Caco-2 (cell line): ENCODE results near the gene HNRNPH2. TPM values are rescaled to one million over a fixed set of nuclear protein-coding genes. Genes with fewer than 3 reads are reported as not detected.

Experiments used
- BruUV-seq: library from RNA; stranded (reverse); fragments of 400-500 nt; replicated peaks from 2 replicates; lab custom pipeline; 2021; lab: Mats Ljungman, UMichigan
- CTCF ChIA-PET: fragments of 300-600 bp; sonication (Branson Sonifier 250); formaldehyde crosslinking; loops from one replicate; lab custom pipeline; 2022; ENCODE audit warnings: antibody characterized with exemption; lab: Charles Lee
- POLR2A ChIA-PET: fragments of 300-600 bp; sonication (Branson Sonifier 250); formaldehyde crosslinking; loops from one replicate; lab custom pipeline; 2022; ENCODE audit warnings: antibody characterized with exemption; lab: Charles Lee
- DNase-seq, 2 experiments: peaks; one replicate each; pipeline versions ENCODE4 v3.0.0 to v3.0.0-alpha.2; 2020 to 2022
- H3K27me3 ChIP-seq: replicated peaks from 2 replicates; pipeline ENCODE4 v1.6.0; 2011; ENCODE audit warnings: low read length; ENCODE audit not compliant: control insufficient read depth, insufficient read depth
- H3K36me3 ChIP-seq: 2 replicates; pipeline ENCODE4 v1.5.1; 2011; ENCODE audit warnings: low read length; ENCODE audit not compliant: control insufficient read depth, insufficient read depth
- H3K4me1 ChIP-seq: fragments of 250-450 bp; sonication (Bioruptor Pico); 2 replicates; pipeline ENCODE4 v1.5.1; 2020; ENCODE audit warnings: mild to moderate bottlenecking
- H3K4me3 ChIP-seq: 2 replicates; pipeline ENCODE4 v1.5.1; 2011; ENCODE audit warnings: low read depth, mild to moderate bottlenecking, control low read depth, low read length
- H3K9me3 ChIP-seq: fragments of 250-450 bp; sonication (Bioruptor Pico); 2 replicates; pipeline ENCODE4 v1.5.1; 2020; ENCODE audit warnings: mild to moderate bottlenecking, moderate library complexity
- H3K27ac Mint-ChIP-seq: one replicate; pipeline ENCODE4 v1.8.0; 2022; ENCODE audit warnings: mixed read lengths; ENCODE audit not compliant: unreplicated experiment
- H3K27me3 Mint-ChIP-seq: one replicate; pipeline ENCODE4 v1.8.0; 2022; ENCODE audit warnings: mixed read lengths; ENCODE audit not compliant: insufficient read depth, unreplicated experiment
- H3K36me3 Mint-ChIP-seq: one replicate; pipeline ENCODE4 v1.8.0; 2022; ENCODE audit warnings: mild to moderate bottlenecking, mixed read lengths; ENCODE audit not compliant: insufficient read depth, unreplicated experiment
- H3K4me1 Mint-ChIP-seq: one replicate; pipeline ENCODE4 v1.8.0; 2022; ENCODE audit warnings: low read depth, mixed read lengths; ENCODE audit not compliant: unreplicated experiment
- H3K4me3 Mint-ChIP-seq: one replicate; pipeline ENCODE4 v1.8.0; 2022; ENCODE audit warnings: mild to moderate bottlenecking, moderate library complexity, mixed read lengths; ENCODE audit not compliant: unreplicated experiment
- H3K9me3 Mint-ChIP-seq: one replicate; pipeline ENCODE4 v1.8.0; 2022; ENCODE audit warnings: mixed read lengths; ENCODE audit not compliant: unreplicated experiment
- intact Hi-C: fragments of 100-400 bp; cut with micrococcal nuclease; formaldehyde crosslinking; loops from one replicate; pipeline ENCODE4 v1.10.0; 2022; ENCODE audit not compliant: unreplicated experiment
- total RNA-seq: library from RNA; stranded (reverse); gene quantifications from 2 replicates; pipeline ENCODE4 v1.2.3, GENCODE V29; 2022
- TF ChIP-seq, protein P1 (sequence below), 2 experiments: fragments of 200-600 bp in 1 of 2; IDR thresholded peaks; 1 replicate in 1 of 2; 2 replicates in 1 of 2; pipeline versions ENCODE4 v1.5.1 to v1.8.0; 2011 to 2022; ENCODE audit warnings: antibody characterized with exemption in 1 of 2, control low read depth in 1 of 2, inconsistent platforms in 1 of 2, low read depth in 1 of 2, low read length in 1 of 2, mild to moderate bottlenecking in 1 of 2, moderate library complexity in 1 of 2; ENCODE audit not compliant: insufficient read depth in 1 of 2, severe bottlenecking in 1 of 2, unreplicated experiment in 1 of 2

Gene HNRNPH2
- total RNA-seq, 1 experiment from 2014 or later = 46.1 TPM

DNA sequence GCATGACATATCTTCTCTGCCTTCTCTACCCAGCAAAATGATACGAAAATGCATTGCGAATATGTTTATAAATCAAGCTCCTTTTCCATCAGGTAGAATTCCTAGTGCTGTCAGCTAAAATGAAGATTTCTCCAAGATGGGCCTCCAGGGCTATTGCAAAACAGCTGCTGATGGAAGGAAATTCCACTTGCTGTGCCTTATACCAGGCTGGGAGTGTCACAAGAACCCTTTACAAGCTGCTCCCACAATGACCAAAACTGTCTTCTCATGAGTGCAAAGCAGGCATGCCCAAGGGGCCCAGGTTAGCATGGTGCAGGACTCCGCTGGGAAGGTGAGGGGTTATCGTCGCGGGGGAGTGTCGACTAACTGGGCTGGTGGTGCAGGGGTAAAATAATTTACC lies 8.7 kb downstream of the HNRNPH2 start:
- TF ChIP-seq, protein P1, sequence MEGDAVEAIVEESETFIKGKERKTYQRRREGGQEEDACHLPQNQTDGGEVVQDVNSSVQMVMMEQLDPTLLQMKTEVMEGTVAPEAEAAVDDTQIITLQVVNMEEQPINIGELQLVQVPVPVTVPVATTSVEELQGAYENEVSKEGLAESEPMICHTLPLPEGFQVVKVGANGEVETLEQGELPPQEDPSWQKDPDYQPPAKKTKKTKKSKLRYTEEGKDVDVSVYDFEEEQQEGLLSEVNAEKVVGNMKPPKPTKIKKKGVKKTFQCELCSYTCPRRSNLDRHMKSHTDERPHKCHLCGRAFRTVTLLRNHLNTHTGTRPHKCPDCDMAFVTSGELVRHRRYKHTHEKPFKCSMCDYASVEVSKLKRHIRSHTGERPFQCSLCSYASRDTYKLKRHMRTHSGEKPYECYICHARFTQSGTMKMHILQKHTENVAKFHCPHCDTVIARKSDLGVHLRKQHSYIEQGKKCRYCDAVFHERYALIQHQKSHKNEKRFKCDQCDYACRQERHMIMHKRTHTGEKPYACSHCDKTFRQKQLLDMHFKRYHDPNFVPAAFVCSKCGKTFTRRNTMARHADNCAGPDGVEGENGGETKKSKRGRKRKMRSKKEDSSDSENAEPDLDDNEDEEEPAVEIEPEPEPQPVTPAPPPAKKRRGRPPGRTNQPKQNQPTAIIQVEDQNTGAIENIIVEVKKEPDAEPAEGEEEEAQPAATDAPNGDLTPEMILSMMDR (IDR thresholded peaks at IDR 0.05; ENCODE audit: insufficient read depth in 1 of 2, low read depth in 1 of 2, low read length in 1 of 2, severe bottlenecking in 1 of 2, unreplicated experiment in 1 of 2) = no peak
- BruUV-seq = no TSS peak
- Mint-ChIP-seq H3K4me3 (no peak overlapping the region), H3K27ac (no peak overlapping the region), H3K9me3 (no peaks in the 10 kb centered on the region), H3K4me1 (no peaks in the 10 kb centered on the region), H3K36me3 (peaks cover 15% of the 10 kb centered on the region), H3K27me3 (no peaks in the 10 kb centered on the region)
- DNase-seq = no peak
- Histone ChIP-seq H3K27me3 (no peaks in the 10 kb centered on the region), H3K4me3 (no peak overlapping the region), H3K36me3 (no peaks in the 10 kb centered on the region), H3K9me3 (no peaks in the 10 kb centered on the region), H3K4me1 (no peaks in the 10 kb centered on the region)
- ChIA-PET CTCF (no interaction called here), POLR2A (no interaction called here)
- intact Hi-C loops = loop anchor here (5.0 kb wide), 3 partner anchors 46 to 381 kb away; no protein-coding TSS in a partner anchor

DNA sequence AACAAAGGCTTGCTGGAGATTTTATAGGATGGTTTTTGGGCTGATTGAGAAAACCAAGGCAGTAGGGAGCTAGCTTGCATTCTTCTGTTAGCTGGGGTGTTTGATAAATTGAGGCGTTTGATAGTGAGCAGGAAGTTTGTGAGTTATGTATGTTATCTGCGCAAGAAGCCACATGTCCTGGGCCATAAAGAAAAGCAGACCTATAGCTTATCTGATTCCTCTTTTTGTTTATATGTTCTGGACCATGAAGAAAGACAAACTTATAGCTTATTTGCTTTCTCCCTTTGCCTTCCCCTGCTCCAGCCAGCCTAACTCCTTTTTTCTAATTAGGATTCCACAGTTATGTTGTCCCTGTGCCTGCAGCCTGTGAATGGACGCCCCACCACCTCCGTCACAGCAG lies 9.2 kb downstream of the HNRNPH2 start:
- Mint-ChIP-seq H3K4me1 (no peaks in the 10 kb centered on the region), H3K4me3 (no peak overlapping the region), H3K27ac (no peak overlapping the region), H3K27me3 (no peaks in the 10 kb centered on the region), H3K9me3 (no peaks in the 10 kb centered on the region), H3K36me3 (peaks cover 15% of the 10 kb centered on the region)
- intact Hi-C loops = loop anchor here (5.0 kb wide), 3 partner anchors 45 to 380 kb away; no protein-coding TSS in a partner anchor
- no peak overlapping the region for H3K4me3 ChIP-seq
- TF ChIP-seq, protein P1 (IDR thresholded peaks at IDR 0.05; ENCODE audit: insufficient read depth in 1 of 2, low read depth in 1 of 2, low read length in 1 of 2, severe bottlenecking in 1 of 2, unreplicated experiment in 1 of 2) = no peak
- CTCF ChIA-PET = no interaction called here
- H3K27me3 ChIP-seq = no peaks in the 10 kb centered on the region
- no peaks in the 10 kb centered on the region for H3K4me1 ChIP-seq
- H3K9me3 ChIP-seq = no peaks in the 10 kb centered on the region
- no TSS peak for BruUV-seq
- no peak for DNase-seq
- H3K36me3 ChIP-seq = no peaks in the 10 kb centered on the region
- POLR2A ChIA-PET = no interaction called here

DNA sequence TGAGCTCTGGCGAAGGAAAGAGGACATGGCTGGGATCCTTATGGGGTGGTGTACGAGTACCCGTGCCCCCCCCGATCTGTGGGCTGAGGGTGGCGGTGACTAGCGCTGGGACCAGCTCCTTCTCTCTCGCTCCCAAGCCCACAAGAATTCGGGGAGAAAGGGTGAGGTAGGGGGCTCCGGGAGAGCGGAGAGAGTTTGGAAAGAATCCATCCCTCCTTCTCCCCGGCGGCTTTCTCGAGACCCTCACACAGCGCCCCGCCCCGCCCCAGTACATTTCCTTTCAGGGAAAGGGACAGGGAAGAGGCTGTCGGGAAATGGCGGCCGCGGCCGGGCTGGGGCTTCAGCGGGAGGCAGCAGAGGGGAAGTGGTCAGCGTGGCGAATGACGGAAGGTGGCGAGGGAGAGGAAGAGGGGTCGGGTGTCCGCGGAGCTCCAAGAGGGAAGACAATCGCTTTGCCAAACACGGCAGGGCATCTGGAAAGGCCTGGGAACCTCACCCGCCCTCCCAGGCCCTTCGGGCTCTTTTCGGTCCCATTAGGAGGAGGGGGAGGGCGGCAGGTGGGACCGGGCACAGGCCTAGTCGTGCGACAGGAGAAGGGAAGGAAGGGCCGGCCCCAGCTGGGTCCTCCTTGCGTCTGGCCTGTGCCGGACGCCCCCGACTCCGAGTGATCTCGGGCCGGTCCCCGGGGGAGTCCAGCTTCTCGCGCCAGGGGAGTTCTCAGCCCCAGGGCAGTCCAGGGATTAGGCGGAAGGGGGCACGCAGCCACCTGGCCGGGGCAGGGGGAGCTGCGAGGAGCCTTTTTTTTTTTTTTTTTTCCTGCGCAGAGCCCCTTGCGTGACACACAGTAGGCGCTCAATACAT lies 10.2 kb downstream of the HNRNPH2 start:
- H3K9me3 Mint-ChIP-seq = no peaks in the 10 kb centered on the region
- ChIA-PET POLR2A (no interaction called here), CTCF (interaction anchor here (0.6 kb wide), 1 partner anchor 930 kb away, joined by 4 read pairs; no protein-coding TSS in a partner anchor)
- H3K4me3 ChIP-seq = peak overlapping the region; percentile 35
- TF ChIP-seq, protein P1 (IDR thresholded peaks at IDR 0.05; ENCODE audit: insufficient read depth in 1 of 2, low read depth in 1 of 2, low read length in 1 of 2, severe bottlenecking in 1 of 2, unreplicated experiment in 1 of 2) = no peak
- H3K4me3 Mint-ChIP-seq = peak overlapping the region; percentile 93
- no peaks in the 10 kb centered on the region for H3K36me3 ChIP-seq
- peaks cover 4% of the 10 kb centered on the region for H3K36me3 Mint-ChIP-seq
- no TSS peak for BruUV-seq
- H3K4me1 Mint-ChIP-seq = no peaks in the 10 kb centered on the region
- peak; percentile 42 to 46 for DNase-seq
- no peaks in the 10 kb centered on the region for H3K4me1 ChIP-seq
- no peaks in the 10 kb centered on the region for H3K27me3 Mint-ChIP-seq
- intact Hi-C loops = loop anchor here (5.0 kb wide), 3 partner anchors 44 to 379 kb away; no protein-coding TSS in a partner anchor
- H3K9me3 ChIP-seq = no peaks in the 10 kb centered on the region
- no peaks in the 10 kb centered on the region for H3K27me3 ChIP-seq
- peak overlapping the region; percentile 99 for H3K27ac Mint-ChIP-seq
